ENCODE measurements around the gene LMF1. TPM values are rescaled to one million over a fixed set of nuclear protein-coding genes. Genes with fewer than 3 reads are reported as not detected.

Gene LMF1
- total RNA-seq, 4 donors from 2014 or later = 23.2 to 97.8 (median 89.1) TPM

GRCh38 chr16:868846-869822 is 101.7 kb downstream of the LMF1 start:
- peaks cover 3% of the 10 kb centered on the region in 2 donors for H3K36me3 ChIP-seq
- DNase-seq = no peak
- H3K27ac ChIP-seq = no peak overlapping the region
- H3K27me3 ChIP-seq = no peaks in the 10 kb centered on the region
- no peak overlapping the region for H3K4me3 ChIP-seq (replicated peaks in 1 of 3)
- H3K9me3 ChIP-seq = no peaks in the 10 kb centered on the region
- intact Hi-C loops (cut with DNase I) = no loop called here
- WGBS, 2 donors = 95 to 97% methylated on average over 34 of the region's 37 CpGs
- TF ChIP-seq POLR2A (IDR thresholded peaks at IDR 0.05) = no peak
- no peak for TF ChIP-seq CTCF (IDR thresholded peaks at IDR 0.05)
- no peaks in the 10 kb centered on the region for H3K4me1 ChIP-seq

- peaks cover 3% of the 10 kb centered on the region in 2 donors for H3K36me3 ChIP-seq
- TF ChIP-seq CTCF (IDR thresholded peaks at IDR 0.05) = no peak
- no peaks in the 10 kb centered on the region for H3K27me3 ChIP-seq
- DNase-seq = no peak
- no peaks in the 10 kb centered on the region for H3K4me1 ChIP-seq
- 93 to 100% methylated on average over 1 to 2 of the region's 6 CpGs for WGBS, 2 donors
- no peak overlapping the region for H3K4me3 ChIP-seq (replicated peaks in 1 of 3)
- no peaks in the 10 kb centered on the region for H3K9me3 ChIP-seq
- intact Hi-C loops (cut with DNase I) = no loop called here
- H3K27ac ChIP-seq = no peak overlapping the region
These were observed 102.4 kb downstream of the LMF1 start for GRCh38 chr16:868386-868755.

GRCh38 chr16:867421-868385 is 103.1 kb downstream of the LMF1 start:
- Histone ChIP-seq H3K27me3 (no peaks in the 10 kb centered on the region), H3K4me3 (replicated peaks in 1 of 3) (no peak overlapping the region), H3K27ac (no peak overlapping the region), H3K9me3 (no peaks in the 10 kb centered on the region), H3K4me1 (no peaks in the 10 kb centered on the region), H3K36me3 (peaks cover 3% of the 10 kb centered on the region in 2 donors)
- no peak for DNase-seq
- 91 to 96% methylated on average over 24 to 26 of the region's 34 CpGs for WGBS, 2 donors
- intact Hi-C loops (cut with DNase I) = no loop called here
- TF ChIP-seq CTCF (IDR thresholded peaks at IDR 0.05) (no peak), POLR2A (IDR thresholded peaks at IDR 0.05) (no peak)

GRCh38 chr16:866252-866896 is 104.4 kb downstream of the LMF1 start:
- TF ChIP-seq CTCF (IDR thresholded peaks at IDR 0.05) (no peak), POLR2A (IDR thresholded peaks at IDR 0.05) (no peak)
- 95% methylated on average over 7 to 9 of the region's 9 CpGs for WGBS, 2 donors
- DNase-seq = no peak
- no peak overlapping the region for H3K4me3 ChIP-seq (replicated peaks in 1 of 3)
- H3K27me3 ChIP-seq = no peaks in the 10 kb centered on the region
- no peak overlapping the region for H3K27ac ChIP-seq
- peaks cover 3% of the 10 kb centered on the region in 2 donors for H3K36me3 ChIP-seq
- intact Hi-C loops (cut with DNase I) = no loop called here
- no peaks in the 10 kb centered on the region for H3K4me1 ChIP-seq
- H3K9me3 ChIP-seq = no peaks in the 10 kb centered on the region
